CD14-positive monocyte (primary cell): ENCODE measurements around the gene LIFR. TPM values are rescaled to one million over a fixed set of nuclear protein-coding genes. Genes with fewer than 3 reads are reported as not detected.

ENCODE experiments used
- DNase-seq, 3 donors: peaks; one replicate each; pipeline ENCODE4 v3.0.0-alpha.2; 2011 to 2022
- H2AFZ ChIP-seq: 2 replicates; pipeline ENCODE4 v1.6.0; 2012; ENCODE audit warnings: mild to moderate bottlenecking, low read depth, low read length, inconsistent platforms; ENCODE audit not compliant: insufficient read depth, poor library complexity, severe bottlenecking
- H3K27ac ChIP-seq, 2 donors: 1 replicate in 1 of 2; 2 replicates in 1 of 2; pipeline ENCODE4 v1.5.1; 2012 to 2013; ENCODE audit warnings: low read length in 2 of 2, control low read depth in 1 of 2, inconsistent platforms in 1 of 2, low read depth in 1 of 2, mild to moderate bottlenecking in 1 of 2
- H3K27me3 ChIP-seq, 2 donors: one replicate each; pipeline versions ENCODE4 v1.6.0 to v1.6.1; 2011 to 2013; ENCODE audit warnings: low read length in 2 of 2; ENCODE audit not compliant: control insufficient read depth in 2 of 2, insufficient read depth in 2 of 2
- H3K36me3 ChIP-seq, 2 donors: replicated peaks in 1 of 2; 1 replicate in 1 of 2; 2 replicates in 1 of 2; pipeline versions ENCODE4 v1.5.1 to v1.6.1; 2012 to 2013; ENCODE audit warnings: low read length in 2 of 2, control low read depth in 1 of 2, inconsistent platforms in 1 of 2, mild to moderate bottlenecking in 1 of 2; ENCODE audit not compliant: insufficient read depth in 2 of 2, control insufficient read depth in 1 of 2
- H3K4me1 ChIP-seq, 2 donors: 1 replicate in 1 of 2; 2 replicates in 1 of 2; pipeline versions ENCODE4 v1.5.1 to v1.6.1; 2012 to 2013; ENCODE audit warnings: low read length in 2 of 2, control low read depth in 1 of 2, inconsistent platforms in 1 of 2, mild to moderate bottlenecking in 1 of 2, moderate library complexity in 1 of 2; ENCODE audit not compliant: insufficient read depth in 2 of 2, control insufficient read depth in 1 of 2
- H3K4me2 ChIP-seq: replicated peaks from 2 replicates; pipeline ENCODE3; 2012; ENCODE audit warnings: low read length, moderate library complexity, mild to moderate bottlenecking; ENCODE audit not compliant: poor library complexity, severe bottlenecking; ENCODE audit errors: extremely low read depth
- H3K4me3 ChIP-seq, 3 experiments: fragments of 200-600 bp in 1 of 3; sonication (generic) in 1 of 3; replicated peaks in 1 of 3; 1 replicate in 2 of 3; 2 replicates in 1 of 3; pipeline ENCODE4 v1.5.1; 2011 to 2013; ENCODE audit warnings: low read length in 3 of 3, mild to moderate bottlenecking in 3 of 3, control low read depth in 2 of 3, low read depth in 2 of 3, inconsistent platforms in 1 of 3, moderate library complexity in 1 of 3
- H3K79me2 ChIP-seq: 2 replicates; pipeline ENCODE4 v1.6.0; 2012; ENCODE audit warnings: mild to moderate bottlenecking, control low read depth, inconsistent platforms, low read length, moderate library complexity; ENCODE audit not compliant: insufficient read depth
- H3K9ac ChIP-seq: 2 replicates; pipeline ENCODE4 v1.6.0; 2017; ENCODE audit warnings: low read length, mild to moderate bottlenecking; ENCODE audit not compliant: insufficient read depth, poor library complexity, severe bottlenecking
- H3K9me3 ChIP-seq, 2 donors: replicated peaks in 1 of 2; 1 replicate in 1 of 2; 2 replicates in 1 of 2; pipeline versions ENCODE4 v1.5.1 to v1.6.1; 2012 to 2013; ENCODE audit warnings: low read length in 2 of 2, control low read depth in 1 of 2; ENCODE audit not compliant: control insufficient read depth in 1 of 2, insufficient read depth in 1 of 2
- H4K20me1 ChIP-seq: 2 replicates; pipeline ENCODE4 v1.6.0; 2012; ENCODE audit warnings: mild to moderate bottlenecking, low read length, control low read depth, moderate library complexity; ENCODE audit not compliant: insufficient read depth
- H3K27ac Mint-ChIP-seq, 7 donors: one replicate each; pipeline ENCODE4 v1.8.0; 2020; ENCODE audit warnings: mild to moderate bottlenecking in 7 of 7, mixed read lengths in 7 of 7, moderate library complexity in 6 of 7, inconsistent platforms in 2 of 7
- H3K27me3 Mint-ChIP-seq, 3 donors: one replicate each; pipeline ENCODE4 v1.8.0; 2021 to 2022; ENCODE audit warnings: low read depth in 3 of 3, mild to moderate bottlenecking in 3 of 3, mixed read lengths in 3 of 3, moderate library complexity in 3 of 3, inconsistent platforms in 1 of 3
- H3K36me3 Mint-ChIP-seq, 2 donors: one replicate each; pipeline ENCODE4 v1.8.0; 2020; ENCODE audit warnings: mixed read lengths in 2 of 2, inconsistent platforms in 1 of 2, mild to moderate bottlenecking in 1 of 2
- H3K4me1 Mint-ChIP-seq: one replicate; pipeline ENCODE4 v1.8.0; 2020; ENCODE audit warnings: mild to moderate bottlenecking, mixed read lengths
- H3K4me3 Mint-ChIP-seq, 2 donors: one replicate each; pipeline ENCODE4 v1.8.0; 2020; ENCODE audit warnings: mild to moderate bottlenecking in 2 of 2, mixed read lengths in 2 of 2, moderate library complexity in 1 of 2
- H3K9me3 Mint-ChIP-seq, 7 donors: one replicate each; pipeline ENCODE4 v1.8.0; 2020 to 2022; ENCODE audit warnings: mixed read lengths in 7 of 7, mild to moderate bottlenecking in 6 of 7, moderate library complexity in 6 of 7, inconsistent platforms in 2 of 7
- WGBS: methylation state at CpG from one replicate; pipeline ENCODE4 v1.1.5; 2013; ENCODE audit warnings: missing lambda C conversion rate; ENCODE audit not compliant: insufficient coverage; 5-methylcytosine and 5-hydroxymethylcytosine counted together
- intact Hi-C, 2 donors: fragments of 100-400 bp; cut with micrococcal nuclease; formaldehyde crosslinking; loops; one replicate each; pipeline versions ENCODE4 v1.15.0 to v1.15.1; 2023
- polyA plus RNA-seq, 3 donors: library from polyadenylated mRNA; depleted of rRNA in 1 of 3; unstranded in 2 of 3; stranded (reverse) in 1 of 3; fragments of 300-500 nt in 2 of 3; fragments of >200 nt in 1 of 3; fragmentation: Illumina TruSeq in 2 of 3; gene quantifications; 1 replicate in 2 of 3; 2 replicates in 1 of 3; pipeline ENCODE4 v1.2.3, GENCODE V29; 2012 to 2021
- TF ChIP-seq, protein P1 (sequence below): fragments of 200-600 bp; IDR thresholded peaks from one replicate; pipeline ENCODE4 v1.8.0; 2022; ENCODE audit warnings: antibody characterized with exemption, mild to moderate bottlenecking

Gene LIFR
- polyA plus RNA-seq, 3 donors, result not detected

GRCh38 chr5:38478878-38479277, 77.6 kb downstream of the LIFR start:
- Mint-ChIP-seq H3K27ac (no peak overlapping the region), H3K36me3 (no peaks in the 10 kb centered on the region), H3K4me3 (no peak overlapping the region), H3K27me3 (peaks cover 61 to 85% (median 64%) of the 10 kb centered on the region in 3 donors), H3K9me3 (peaks cover 0 to 3% (median 0%) of the 10 kb centered on the region in 7 donors), H3K4me1 (no peaks in the 10 kb centered on the region)
- no peaks in the 10 kb centered on the region for H3K9me3 ChIP-seq
- no peaks in the 10 kb centered on the region for H3K79me2 ChIP-seq
- H3K9ac ChIP-seq, result no peak overlapping the region
- no peak overlapping the region for H2AFZ ChIP-seq
- 75% methylated on average over 1 of the region's 3 CpGs for WGBS
- DNase-seq, result no peak
- H3K4me2 ChIP-seq, result no peak overlapping the region
- H3K36me3 ChIP-seq, result no peaks in the 10 kb centered on the region
- no peak overlapping the region for H3K4me3 ChIP-seq
- H3K27ac ChIP-seq, result no peak overlapping the region
- TF ChIP-seq, protein P1, sequence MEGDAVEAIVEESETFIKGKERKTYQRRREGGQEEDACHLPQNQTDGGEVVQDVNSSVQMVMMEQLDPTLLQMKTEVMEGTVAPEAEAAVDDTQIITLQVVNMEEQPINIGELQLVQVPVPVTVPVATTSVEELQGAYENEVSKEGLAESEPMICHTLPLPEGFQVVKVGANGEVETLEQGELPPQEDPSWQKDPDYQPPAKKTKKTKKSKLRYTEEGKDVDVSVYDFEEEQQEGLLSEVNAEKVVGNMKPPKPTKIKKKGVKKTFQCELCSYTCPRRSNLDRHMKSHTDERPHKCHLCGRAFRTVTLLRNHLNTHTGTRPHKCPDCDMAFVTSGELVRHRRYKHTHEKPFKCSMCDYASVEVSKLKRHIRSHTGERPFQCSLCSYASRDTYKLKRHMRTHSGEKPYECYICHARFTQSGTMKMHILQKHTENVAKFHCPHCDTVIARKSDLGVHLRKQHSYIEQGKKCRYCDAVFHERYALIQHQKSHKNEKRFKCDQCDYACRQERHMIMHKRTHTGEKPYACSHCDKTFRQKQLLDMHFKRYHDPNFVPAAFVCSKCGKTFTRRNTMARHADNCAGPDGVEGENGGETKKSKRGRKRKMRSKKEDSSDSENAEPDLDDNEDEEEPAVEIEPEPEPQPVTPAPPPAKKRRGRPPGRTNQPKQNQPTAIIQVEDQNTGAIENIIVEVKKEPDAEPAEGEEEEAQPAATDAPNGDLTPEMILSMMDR, result no peak
- intact Hi-C loops, result no loop called here
- no peaks in the 10 kb centered on the region for H3K4me1 ChIP-seq
- peaks cover 90 to 94% of the 10 kb centered on the region in 2 donors for H3K27me3 ChIP-seq
- H4K20me1 ChIP-seq, result no peaks in the 10 kb centered on the region

DNA sequence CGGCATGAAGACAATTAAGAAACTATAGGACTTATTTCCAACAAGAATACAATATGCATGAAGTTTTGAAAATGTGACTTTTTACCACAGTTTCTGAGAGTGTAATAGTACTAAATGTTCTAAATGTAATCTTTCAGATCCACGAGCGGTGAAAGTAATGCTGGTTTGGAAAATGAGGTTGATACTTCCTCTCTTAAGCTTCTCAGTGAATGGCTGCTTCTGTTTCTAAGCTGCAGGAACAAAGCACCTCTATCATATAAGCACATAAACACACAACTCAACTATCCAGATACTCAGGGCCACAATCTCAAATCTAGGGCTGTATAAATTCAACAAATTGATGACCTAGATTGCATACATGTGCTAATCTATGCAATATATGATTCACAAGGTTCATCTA, 78.3 kb downstream of the LIFR start:
- Histone ChIP-seq H3K27me3 (peaks cover 93 to 95% of the 10 kb centered on the region in 2 donors), H3K9ac (no peak overlapping the region), H3K4me1 (no peaks in the 10 kb centered on the region), H3K27ac (no peak overlapping the region), H3K4me2 (no peak overlapping the region), H3K36me3 (no peaks in the 10 kb centered on the region), H2AFZ (no peak overlapping the region), H3K4me3 (no peak overlapping the region), H3K9me3 (no peaks in the 10 kb centered on the region), H3K79me2 (no peaks in the 10 kb centered on the region), H4K20me1 (no peaks in the 10 kb centered on the region)
- H3K27ac Mint-ChIP-seq, result no peak overlapping the region
- peaks cover 64 to 86% (median 66%) of the 10 kb centered on the region in 3 donors for H3K27me3 Mint-ChIP-seq
- intact Hi-C loops, result no loop called here
- DNase-seq, result no peak
- peaks cover 0 to 3% (median 0%) of the 10 kb centered on the region in 7 donors for H3K9me3 Mint-ChIP-seq
- H3K4me3 Mint-ChIP-seq, result peak overlapping the region in 1 of 2 donors; percentile 28
- TF ChIP-seq, protein P1, result no peak
- H3K4me1 Mint-ChIP-seq, result no peaks in the 10 kb centered on the region
- WGBS, result no CpG with 5 or more reads among the region's 3 CpGs
- no peaks in the 10 kb centered on the region for H3K36me3 Mint-ChIP-seq
